Right lobe of liver (tissue), 4 donors: Measurements from ENCODE around the gene MAML2.

Experiments
- POLR2A ChIP-seq: fragments of 450-650 bp; IDR thresholded peaks from one replicate; pipeline ENCODE4 v1.6.1; 2017; ENCODE audit warnings: antibody characterized with exemption, mild to moderate bottlenecking
- TF ChIP-seq, protein P1 (sequence below), 4 donors: fragments of 200-600 bp in 3 of 4; fragments of 450-650 bp in 1 of 4; IDR thresholded peaks; one replicate each; pipeline versions ENCODE4 v1.5.1 to v1.8.0; 2016 to 2022; ENCODE audit warnings: antibody characterized with exemption in 4 of 4, mild to moderate bottlenecking in 2 of 4
- donor health status: DM: no; HTN: no; CAD: no.
- donor health status: DM: no; HTN: no; CAD: no.
- donor health status: DM: no; HTN: yes; CAD: no.

DNA sequence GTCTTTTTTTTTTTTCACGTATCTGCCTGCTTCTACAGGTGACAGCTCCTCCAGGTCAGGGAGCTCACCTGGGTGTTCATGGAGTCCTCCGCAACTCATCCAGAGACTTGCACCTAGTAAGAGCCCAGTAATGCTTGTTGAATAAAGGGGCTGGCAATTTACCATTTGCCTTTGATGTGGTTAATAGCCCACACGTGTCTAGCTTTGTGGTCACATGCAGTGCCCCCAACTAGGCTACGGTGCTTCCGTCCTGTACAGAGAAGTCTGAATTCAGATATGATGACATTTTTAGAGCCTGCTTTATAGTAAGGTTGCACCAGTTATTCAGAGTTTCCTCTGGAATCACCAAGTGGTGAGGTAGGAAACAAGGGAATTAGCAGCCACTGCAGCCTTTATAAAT, 219.7 kb downstream of the MAML2 start:
- TF ChIP-seq, protein P1, sequence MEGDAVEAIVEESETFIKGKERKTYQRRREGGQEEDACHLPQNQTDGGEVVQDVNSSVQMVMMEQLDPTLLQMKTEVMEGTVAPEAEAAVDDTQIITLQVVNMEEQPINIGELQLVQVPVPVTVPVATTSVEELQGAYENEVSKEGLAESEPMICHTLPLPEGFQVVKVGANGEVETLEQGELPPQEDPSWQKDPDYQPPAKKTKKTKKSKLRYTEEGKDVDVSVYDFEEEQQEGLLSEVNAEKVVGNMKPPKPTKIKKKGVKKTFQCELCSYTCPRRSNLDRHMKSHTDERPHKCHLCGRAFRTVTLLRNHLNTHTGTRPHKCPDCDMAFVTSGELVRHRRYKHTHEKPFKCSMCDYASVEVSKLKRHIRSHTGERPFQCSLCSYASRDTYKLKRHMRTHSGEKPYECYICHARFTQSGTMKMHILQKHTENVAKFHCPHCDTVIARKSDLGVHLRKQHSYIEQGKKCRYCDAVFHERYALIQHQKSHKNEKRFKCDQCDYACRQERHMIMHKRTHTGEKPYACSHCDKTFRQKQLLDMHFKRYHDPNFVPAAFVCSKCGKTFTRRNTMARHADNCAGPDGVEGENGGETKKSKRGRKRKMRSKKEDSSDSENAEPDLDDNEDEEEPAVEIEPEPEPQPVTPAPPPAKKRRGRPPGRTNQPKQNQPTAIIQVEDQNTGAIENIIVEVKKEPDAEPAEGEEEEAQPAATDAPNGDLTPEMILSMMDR (IDR thresholded peaks at IDR 0.05), result no peak
- TF ChIP-seq POLR2A, result no peak
